HepG2 (cell line): ENCODE results near the gene GDF7. TPM values are rescaled to one million over a fixed set of nuclear protein-coding genes. Genes with fewer than 3 reads are reported as not detected.
A peak's percentile ranks its signal among the peaks of the same experiment; 100 is the strongest.

ENCODE experiments used
- DMAP1 ChIP-seq: IDR thresholded peaks from 2 replicates; pipeline ENCODE4 v1.6.1; 2016
- HINFP ChIP-seq: sonication (generic); formaldehyde crosslinking; IDR thresholded peaks from 2 replicates; pipeline ENCODE4 v1.4.0; 2020; ENCODE audit warnings: low read depth, mild to moderate bottlenecking, missing genetic modification reagents
- IKZF5 ChIP-seq: IDR thresholded peaks from 2 replicates; pipeline ENCODE4 v1.6.1; 2018; ENCODE audit warnings: missing genetic modification reagents, mild to moderate bottlenecking, missing compliant biosample characterization
- IRF2 ChIP-seq: IDR thresholded peaks from 2 replicates; pipeline ENCODE4 v1.6.1; 2018; ENCODE audit warnings: missing genetic modification reagents, missing compliant biosample characterization
- JUN ChIP-seq: sonication (generic); formaldehyde crosslinking; IDR thresholded peaks from 2 replicates; pipeline ENCODE4 v1.4.0; 2020; ENCODE audit warnings: mild to moderate bottlenecking, missing genetic modification reagents
- KAT8 ChIP-seq: IDR thresholded peaks from 2 replicates; pipeline ENCODE4 v1.6.1; 2016; ENCODE audit warnings: missing genetic modification reagents, missing compliant biosample characterization
- NFE2L2 ChIP-seq: fragments of 150-350 bp; IDR thresholded peaks from 2 replicates; pipeline ENCODE4 v1.6.1; 2014; ENCODE audit warnings: low read length
- NFYC ChIP-seq: IDR thresholded peaks from 2 replicates; pipeline ENCODE4 v1.6.1; 2016; ENCODE audit warnings: missing genetic modification reagents, missing compliant biosample characterization
- NR1H2 ChIP-seq: sonication (generic); formaldehyde crosslinking; IDR thresholded peaks from 2 replicates; pipeline ENCODE4 v1.8.1; 2022; ENCODE audit warnings: low read depth, missing genetic modification reagents, borderline replicate concordance
- NR2F6 ChIP-seq, 2 experiments: IDR thresholded peaks; 2 replicates each; pipeline ENCODE4 v1.6.1; 2016; ENCODE audit warnings: antibody characterized with exemption in 1 of 2, mild to moderate bottlenecking in 1 of 2
- PLSCR1 ChIP-seq: sonication (generic); formaldehyde crosslinking; IDR thresholded peaks from 2 replicates; pipeline ENCODE4 v1.5.0; 2020; ENCODE audit warnings: missing genetic modification reagents, mild to moderate bottlenecking, borderline replicate concordance
- RXRB ChIP-seq: IDR thresholded peaks from 2 replicates; pipeline ENCODE4 v1.6.1; 2016; ENCODE audit warnings: borderline replicate concordance, missing genetic modification reagents, missing compliant biosample characterization
- SKI ChIP-seq: fragments of 450-650 bp; IDR thresholded peaks from one replicate; pipeline ENCODE4 v1.6.1; 2018; ENCODE audit warnings: mild to moderate bottlenecking; ENCODE audit not compliant: partially characterized antibody
- YEATS2 ChIP-seq: sonication (generic); formaldehyde crosslinking; IDR thresholded peaks from 2 replicates; pipeline ENCODE4 v1.4.0; 2020; ENCODE audit warnings: missing genetic modification reagents, borderline replicate concordance
- ZBTB43 ChIP-seq: sonication (generic); formaldehyde crosslinking; conservative IDR thresholded peaks from 2 replicates; pipeline ENCODE4 v1.4.0; 2020; ENCODE audit warnings: missing genetic modification reagents
- ZFP36L2 ChIP-seq: sonication (generic); formaldehyde crosslinking; IDR thresholded peaks from 2 replicates; pipeline ENCODE4 v1.4.0; 2020; ENCODE audit warnings: missing genetic modification reagents
- ZHX1 ChIP-seq: sonication (generic); formaldehyde crosslinking; IDR thresholded peaks from 2 replicates; pipeline ENCODE4 v1.8.1; 2022; ENCODE audit warnings: low read depth, mild to moderate bottlenecking, missing genetic modification reagents
- ZNF138 ChIP-seq: sonication (generic); formaldehyde crosslinking; IDR thresholded peaks from 2 replicates; pipeline ENCODE4 v1.5.0; 2020; ENCODE audit warnings: mild to moderate bottlenecking, low read depth, missing genetic modification reagents
- ZNF225 ChIP-seq: sonication (generic); formaldehyde crosslinking; IDR thresholded peaks from 2 replicates; pipeline ENCODE4 v1.4.0; 2020; ENCODE audit warnings: mild to moderate bottlenecking, missing genetic modification reagents
- ZNF3 ChIP-seq: IDR thresholded peaks from 2 replicates; pipeline ENCODE4 v1.7.0; 2017; ENCODE audit warnings: inconsistent platforms
- ZNF451 ChIP-seq: sonication (generic); formaldehyde crosslinking; IDR thresholded peaks from 2 replicates; pipeline ENCODE4 v1.5.0; 2020; ENCODE audit warnings: mild to moderate bottlenecking, missing genetic modification reagents
- ZNF549 ChIP-seq: sonication (generic); formaldehyde crosslinking; IDR thresholded peaks from 2 replicates; pipeline ENCODE4 v1.5.0; 2020; ENCODE audit warnings: missing genetic modification reagents
- ZSCAN25 ChIP-seq: sonication (generic); formaldehyde crosslinking; IDR thresholded peaks from 2 replicates; pipeline ENCODE4 v1.8.0; 2022; ENCODE audit warnings: mild to moderate bottlenecking, missing genetic modification reagents
- polyA plus RNA-seq, 8 experiments: library from polyadenylated mRNA; depleted of rRNA in 3 of 8; stranded (reverse) in 7 of 8; unstranded in 1 of 8; fragments of >200 nt; fragmentation: Illumina TruSeq in 4 of 8; extraction: Trizol in 4 of 8; gene quantifications; 2 replicates each; pipeline versions ENCODE4 v1.2.1 to v1.2.3, GENCODE V29; 2011 to 2016; ENCODE audit warnings: low read depth in 4 of 8, missing spikeins in 1 of 8, mixed read lengths in 1 of 8; ENCODE audit not compliant: insufficient read depth in 1 of 8
- total RNA-seq, 5 experiments: library from RNA; depleted of rRNA; stranded (reverse); fragments of >200 nt; fragmentation: Illumina TruSeq; extraction: Trizol; gene quantifications; 2 replicates each; pipeline ENCODE4 v1.2.3, GENCODE V29; 2016; ENCODE audit warnings: low read depth in 1 of 5

The GDF7 gene
- total and polyA plus RNA-seq, 2 of the 13 experiments (the other 11 are each of a cell fraction or from before 2014, with no cell fraction given), result 1.6 to 15.0 TPM

- TF ChIP-seq IKZF5 (CRISPR knock-in tag) (no peak), DMAP1 (CRISPR knock-in tag) (no peak; the same call in none of the 2 replicates), ZSCAN25 (CRISPR knock-in tag) (peak; percentile 60; the same call in 1 of the 2 replicates), JUN (CRISPR knock-in tag) (no peak), SKI (no peak), IRF2 (CRISPR knock-in tag) (peak; percentile 18; the same call in 1 of the 2 replicates), NFE2L2 (no peak), KAT8 (CRISPR knock-in tag) (no peak), RXRB (CRISPR knock-in tag) (peak; percentile 6; the same call in 1 of the 2 replicates), ZBTB43 (no peak), HINFP (CRISPR knock-in tag) (0 out of 2 replicates have a peak, but pooled peaks have one; percentile 75), ZNF3 (CRISPR knock-in tag) (no peak), ZFP36L2 (CRISPR knock-in tag) (no peak), ZNF225 (CRISPR knock-in tag) (0 out of 2 replicates have a peak, but pooled peaks have one; percentile 37), ZNF138 (no peak), ZHX1 (CRISPR knock-in tag) (peak; percentile 52; the same call in 1 of the 2 replicates), NR1H2 (CRISPR knock-in tag) (no peak), NR2F6 (IDR thresholded peaks at IDR 0.05) (peak; percentile 91), NR2F6 (CRISPR knock-in tag; IDR thresholded peaks at IDR 0.05) (peak; percentile 91), YEATS2 (CRISPR knock-in tag) (no peak), NFYC (CRISPR knock-in tag) (no peak), PLSCR1 (no peak), ZNF451 (CRISPR knock-in tag) (peak; percentile 69; the same call in 1 of the 2 replicates), ZNF549 (no peak)
Measured at GRCh38 chr2:20667531-20668401, 822 bp downstream of the GDF7 start (continued).
